Loucy (cell line): ENCODE results near the gene RAB6B.

Source experiments
- H2AFZ ChIP-seq: fragments of 200-600 bp; sonication (generic); 2 replicates; pipeline ENCODE4 v1.6.0; 2016; ENCODE audit warnings: antibody characterized with exemption, mild to moderate bottlenecking, low read length, moderate library complexity
- H3F3A ChIP-seq: fragments of 200-600 bp; 2 replicates; pipeline ENCODE4 v1.6.0; 2016; ENCODE audit warnings: antibody characterized with exemption, low read depth, mild to moderate bottlenecking
- H3K27me3 ChIP-seq: fragments of 200-600 bp; sonication (generic); 2 replicates; pipeline ENCODE4 v1.6.1; 2014; ENCODE audit warnings: low read length, mild to moderate bottlenecking; ENCODE audit not compliant: insufficient read depth, poor library complexity, severe bottlenecking
- H3K36me3 ChIP-seq: fragments of 200-600 bp; sonication (generic); 2 replicates; pipeline ENCODE4 v1.6.1; 2016; ENCODE audit warnings: low read length; ENCODE audit not compliant: insufficient read depth
- H3K4me1 ChIP-seq: fragments of 200-600 bp; sonication (generic); 2 replicates; pipeline ENCODE4 v1.5.1; 2014; ENCODE audit warnings: low read length, mild to moderate bottlenecking; ENCODE audit not compliant: insufficient read depth, poor library complexity, severe bottlenecking
- H3K4me2 ChIP-seq: fragments of 200-600 bp; sonication (generic); 2 replicates; pipeline ENCODE4 v1.6.0; 2014; ENCODE audit warnings: antibody characterized with exemption, low read length, low read depth, mild to moderate bottlenecking; ENCODE audit not compliant: poor library complexity, severe bottlenecking
- H3K4me3 ChIP-seq: fragments of 200-600 bp; sonication (generic); 2 replicates; pipeline ENCODE4 v1.5.1; 2014; ENCODE audit warnings: low read length, mild to moderate bottlenecking, mixed read lengths; ENCODE audit not compliant: poor library complexity, severe bottlenecking
- H3K79me2 ChIP-seq: fragments of 200-600 bp; sonication (generic); 2 replicates; pipeline ENCODE4 v1.6.1; 2014; ENCODE audit warnings: low read length; ENCODE audit not compliant: insufficient read depth
- H3K9ac ChIP-seq: fragments of 200-600 bp; sonication (generic); 2 replicates; pipeline ENCODE4 v1.6.0; 2014; ENCODE audit warnings: mild to moderate bottlenecking, low read depth, low read length, moderate library complexity; ENCODE audit not compliant: poor library complexity, severe bottlenecking
- H3K9me2 ChIP-seq: fragments of 200-600 bp; sonication (generic); replicated peaks from 2 replicates; pipeline ENCODE4 v1.6.1; 2016; ENCODE audit warnings: low read depth, low read length, mixed read lengths
- H3K9me3 ChIP-seq: fragments of 200-600 bp; sonication (generic); 2 replicates; pipeline ENCODE4 v1.6.1; 2014; ENCODE audit warnings: mild to moderate bottlenecking, antibody characterized with exemption, low read length, low read depth; ENCODE audit not compliant: insufficient read depth
- H4K20me1 ChIP-seq: fragments of 200-600 bp; sonication (generic); 2 replicates; pipeline ENCODE4 v1.6.0; 2014; ENCODE audit warnings: antibody characterized with exemption, low read length, mild to moderate bottlenecking; ENCODE audit not compliant: insufficient read depth, poor library complexity, severe bottlenecking
- EZH2phosphoT487 ChIP-seq: fragments of 200-600 bp; IDR thresholded peaks from 2 replicates; pipeline ENCODE4 v1.6.1; 2018; ENCODE audit warnings: antibody characterized with exemption, mild to moderate bottlenecking, moderate library complexity, borderline replicate concordance
- TF ChIP-seq, protein P1 (sequence below): fragments of 200-600 bp; sonication (generic); conservative IDR thresholded peaks from 2 replicates; pipeline ENCODE4 v1.5.1; 2014; ENCODE audit warnings: mild to moderate bottlenecking, antibody characterized with exemption, low read length

RAB6B gene

GRCh38 chr3:133926736-133927539, 31.3 kb upstream of the RAB6B start:
- Histone ChIP-seq H2AFZ (no peak overlapping the region), H3K79me2 (no peaks in the 10 kb centered on the region), H3K9me2 (no peaks in the 10 kb centered on the region), H3K4me3 (no peak overlapping the region), H3K9me3 (no peaks in the 10 kb centered on the region), H3F3A (no peaks in the 10 kb centered on the region), H3K4me2 (no peak overlapping the region), H3K27me3 (no peaks in the 10 kb centered on the region), H4K20me1 (no peaks in the 10 kb centered on the region), H3K9ac (no peak overlapping the region), H3K4me1 (no peaks in the 10 kb centered on the region), H3K36me3 (no peaks in the 10 kb centered on the region)
- TF ChIP-seq EZH2phosphoT487 = no peak
- TF ChIP-seq, protein P1, sequence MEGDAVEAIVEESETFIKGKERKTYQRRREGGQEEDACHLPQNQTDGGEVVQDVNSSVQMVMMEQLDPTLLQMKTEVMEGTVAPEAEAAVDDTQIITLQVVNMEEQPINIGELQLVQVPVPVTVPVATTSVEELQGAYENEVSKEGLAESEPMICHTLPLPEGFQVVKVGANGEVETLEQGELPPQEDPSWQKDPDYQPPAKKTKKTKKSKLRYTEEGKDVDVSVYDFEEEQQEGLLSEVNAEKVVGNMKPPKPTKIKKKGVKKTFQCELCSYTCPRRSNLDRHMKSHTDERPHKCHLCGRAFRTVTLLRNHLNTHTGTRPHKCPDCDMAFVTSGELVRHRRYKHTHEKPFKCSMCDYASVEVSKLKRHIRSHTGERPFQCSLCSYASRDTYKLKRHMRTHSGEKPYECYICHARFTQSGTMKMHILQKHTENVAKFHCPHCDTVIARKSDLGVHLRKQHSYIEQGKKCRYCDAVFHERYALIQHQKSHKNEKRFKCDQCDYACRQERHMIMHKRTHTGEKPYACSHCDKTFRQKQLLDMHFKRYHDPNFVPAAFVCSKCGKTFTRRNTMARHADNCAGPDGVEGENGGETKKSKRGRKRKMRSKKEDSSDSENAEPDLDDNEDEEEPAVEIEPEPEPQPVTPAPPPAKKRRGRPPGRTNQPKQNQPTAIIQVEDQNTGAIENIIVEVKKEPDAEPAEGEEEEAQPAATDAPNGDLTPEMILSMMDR = no peak

GRCh38 chr3:133925960-133926735, 30.5 kb upstream of the RAB6B start:
- Histone ChIP-seq H3K4me2 (no peak overlapping the region), H3K27me3 (no peaks in the 10 kb centered on the region), H3K9me3 (no peaks in the 10 kb centered on the region), H3K4me3 (no peak overlapping the region), H3K79me2 (no peaks in the 10 kb centered on the region), H4K20me1 (no peaks in the 10 kb centered on the region), H3K4me1 (no peaks in the 10 kb centered on the region), H3K9ac (no peak overlapping the region), H3F3A (no peaks in the 10 kb centered on the region), H3K36me3 (no peaks in the 10 kb centered on the region), H3K9me2 (no peaks in the 10 kb centered on the region), H2AFZ (no peak overlapping the region)
- TF ChIP-seq EZH2phosphoT487 = no peak
- TF ChIP-seq, protein P1 = no peak

GRCh38 chr3:133924041-133924440, 28.4 kb upstream of the RAB6B start:
- no peak for TF ChIP-seq EZH2phosphoT487
- TF ChIP-seq, protein P1 = no peak
- no peak overlapping the region for H3K9ac ChIP-seq
- no peaks in the 10 kb centered on the region for H3K9me3 ChIP-seq
- H3K27me3 ChIP-seq = no peaks in the 10 kb centered on the region
- H3K4me2 ChIP-seq = no peak overlapping the region
- H3K79me2 ChIP-seq = no peaks in the 10 kb centered on the region
- no peak overlapping the region for H3K4me3 ChIP-seq
- H4K20me1 ChIP-seq = no peaks in the 10 kb centered on the region
- no peaks in the 10 kb centered on the region for H3K9me2 ChIP-seq
- no peaks in the 10 kb centered on the region for H3F3A ChIP-seq
- no peaks in the 10 kb centered on the region for H3K36me3 ChIP-seq
- H3K4me1 ChIP-seq = no peaks in the 10 kb centered on the region
- no peak overlapping the region for H2AFZ ChIP-seq
